GM10248 (cell line): ENCODE data around the gene MACF1.
"Not testable (repeated sequence)": the region's sequence is repeated elsewhere in the genome, so short reads cannot be mapped to it uniquely, and the experiment has no call there.

Experiments
- CTCF ChIA-PET: fragments of 300-600 bp; sonication (Branson Sonifier 250); formaldehyde crosslinking; extraction: SDS; loops from one replicate; lab custom pipeline; 2021; ENCODE audit warnings: antibody characterized with exemption; lab: Yijun Ruan, JAX
- POLR2A ChIA-PET: fragments of 350-650 bp; sonication (Branson Sonifier 250); formaldehyde crosslinking; extraction: SDS; loops from one replicate; lab custom pipeline; 2020; ENCODE audit warnings: antibody characterized with exemption; lab: Yijun Ruan, JAX
- DNase-seq: peaks from one replicate; pipeline ENCODE4 v3.0.0; 2012; ENCODE audit errors: extremely low spot score
- TF ChIP-seq, protein P1 (sequence below): IDR thresholded peaks from 2 replicates; pipeline ENCODE4 v1.5.1; 2012; ENCODE audit warnings: mild to moderate bottlenecking, low read depth; ENCODE audit errors: extremely low read depth, missing control alignments, control extremely low read depth

Gene MACF1

DNA sequence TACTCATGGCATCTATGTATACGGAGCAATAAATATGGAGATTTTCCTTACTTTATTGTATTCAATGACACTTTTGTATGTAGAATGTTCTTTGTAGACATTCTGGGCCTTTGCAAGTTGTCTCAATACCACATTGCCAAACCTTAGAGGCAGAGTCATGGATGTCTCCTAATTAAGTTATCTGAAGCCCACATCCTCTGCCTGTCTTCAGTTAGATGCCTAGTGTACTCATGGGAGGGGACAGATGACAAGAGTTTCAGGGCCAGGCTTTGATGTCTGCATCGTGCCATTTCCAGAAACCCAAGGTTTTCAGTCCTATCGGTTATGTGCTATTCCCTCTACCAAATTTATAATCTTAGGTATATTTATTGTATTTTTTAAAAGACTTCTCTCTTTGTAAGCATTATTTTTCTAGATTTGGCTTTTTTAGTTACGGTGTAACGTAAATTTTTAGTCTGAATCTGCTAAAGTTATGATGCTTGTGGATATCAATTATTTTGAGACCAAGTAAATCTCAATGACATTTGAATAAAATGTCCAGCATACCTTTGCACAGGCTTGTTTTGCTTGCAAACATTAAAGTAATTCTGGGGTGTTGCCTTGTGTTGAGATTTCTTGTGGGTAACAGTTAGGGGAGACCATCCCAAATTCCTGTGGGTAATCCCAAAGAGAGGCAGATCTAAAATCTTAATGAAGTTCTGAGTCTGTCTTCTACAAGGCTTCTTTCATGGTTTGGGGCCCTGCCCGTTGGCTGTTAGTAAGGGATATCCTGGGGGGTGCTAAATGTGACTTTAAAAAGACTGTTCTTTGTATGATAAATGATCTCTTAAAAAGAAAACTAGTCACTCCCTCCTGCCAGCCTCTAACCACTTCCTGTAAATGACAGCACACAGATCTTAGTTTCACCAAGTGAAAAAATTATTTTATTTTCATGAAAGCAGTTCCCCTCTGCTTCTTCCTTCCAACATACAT lies 8.0 kb upstream of the MACF1 start:
- CTCF ChIA-PET, result interaction anchor here (0.8 to 27.8 kb wide), 3 partner anchors 7 to 346 kb away, joined by 3 to 344 read pairs (median 4); no protein-coding TSS in a partner anchor
- POLR2A ChIA-PET, result no interaction called here
- DNase-seq, result peak; percentile 41
- TF ChIP-seq, protein P1, sequence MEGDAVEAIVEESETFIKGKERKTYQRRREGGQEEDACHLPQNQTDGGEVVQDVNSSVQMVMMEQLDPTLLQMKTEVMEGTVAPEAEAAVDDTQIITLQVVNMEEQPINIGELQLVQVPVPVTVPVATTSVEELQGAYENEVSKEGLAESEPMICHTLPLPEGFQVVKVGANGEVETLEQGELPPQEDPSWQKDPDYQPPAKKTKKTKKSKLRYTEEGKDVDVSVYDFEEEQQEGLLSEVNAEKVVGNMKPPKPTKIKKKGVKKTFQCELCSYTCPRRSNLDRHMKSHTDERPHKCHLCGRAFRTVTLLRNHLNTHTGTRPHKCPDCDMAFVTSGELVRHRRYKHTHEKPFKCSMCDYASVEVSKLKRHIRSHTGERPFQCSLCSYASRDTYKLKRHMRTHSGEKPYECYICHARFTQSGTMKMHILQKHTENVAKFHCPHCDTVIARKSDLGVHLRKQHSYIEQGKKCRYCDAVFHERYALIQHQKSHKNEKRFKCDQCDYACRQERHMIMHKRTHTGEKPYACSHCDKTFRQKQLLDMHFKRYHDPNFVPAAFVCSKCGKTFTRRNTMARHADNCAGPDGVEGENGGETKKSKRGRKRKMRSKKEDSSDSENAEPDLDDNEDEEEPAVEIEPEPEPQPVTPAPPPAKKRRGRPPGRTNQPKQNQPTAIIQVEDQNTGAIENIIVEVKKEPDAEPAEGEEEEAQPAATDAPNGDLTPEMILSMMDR, result no peak

- DNase-seq, result no peak
- CTCF ChIA-PET, result interaction anchor here (0.8 to 27.8 kb wide), 5 partner anchors 9 to 61 kb away, joined by 3 to 344 read pairs (median 3); no protein-coding TSS in a partner anchor
- POLR2A ChIA-PET, result no interaction called here
- TF ChIP-seq, protein P1, result no peak
These were observed 4.9 kb upstream of the MACF1 start for GRCh38 chr1:39199593-39199992.

GRCh38 chr1:39205102-39205780 lies 746 bp downstream of the MACF1 start:
- ChIA-PET CTCF (interaction anchor here (0.9 to 27.8 kb wide), 9 partner anchors 10 to 340 kb away, joined by 3 to 344 read pairs (median 5); no protein-coding TSS in a partner anchor), POLR2A (interaction anchor here (0.6 to 0.9 kb wide), 2 partner anchors 9 to 69 kb away, joined by 3 to 5 read pairs; no protein-coding TSS in a partner anchor)
- TF ChIP-seq, protein P1, result no peak
- peak; percentile 46 for DNase-seq

GRCh38 chr1:39205781-39206464 lies 1.4 kb downstream of the MACF1 start:
- CTCF ChIA-PET, result interaction anchor here (0.9 to 27.8 kb wide), 7 partner anchors 9 to 339 kb away, joined by 3 to 344 read pairs (median 5); no protein-coding TSS in a partner anchor
- DNase-seq, result no peak

GRCh38 chr1:39208360-39208759 lies 3.9 kb downstream of the MACF1 start:
- POLR2A ChIA-PET, DNase-seq: not testable (repeated sequence)

More at GRCh38 chr1:39205781-39206464, 1.4 kb downstream of the MACF1 start:
- POLR2A ChIA-PET, result interaction anchor here (0.6 kb wide), 1 partner anchor 12 kb away, joined by 3 read pairs; no protein-coding TSS in a partner anchor
- TF ChIP-seq, protein P1, result no peak

GRCh38 chr1:39210649-39211048 lies 6.2 kb downstream of the MACF1 start:
- DNase-seq, result no peak
- TF ChIP-seq, protein P1, result no peak
- ChIA-PET CTCF (interaction anchor here (1.4 to 27.8 kb wide), 2 partner anchors 21 to 48 kb away, joined by 3 to 344 read pairs; no protein-coding TSS in a partner anchor), POLR2A (no interaction called here)

More at GRCh38 chr1:39208360-39208759, 3.9 kb downstream of the MACF1 start:
- CTCF ChIA-PET, result interaction anchor here (0.7 to 27.8 kb wide), 4 partner anchors 8 to 100 kb away, joined by 3 to 344 read pairs (median 3); no protein-coding TSS in a partner anchor
